Naive B cell (primary cell): ENCODE results near the gene MPLKIP. TPM values are rescaled to one million over a fixed set of nuclear protein-coding genes. Genes with fewer than 3 reads are reported as not detected.
"Not testable (repeated sequence)": the region's sequence is repeated elsewhere in the genome, so short reads cannot be mapped to it uniquely, and the experiment has no call there.

Source experiments
- ATAC-seq, 2 donors: fragments of 150-1000 bp; cut with Tn5 transposase; 2 replicates each; pipeline ENCODE4 v1.10.0; 2021; ENCODE audit warnings: low read depth in 2 of 2, mild to moderate bottlenecking in 2 of 2, moderate library complexity in 2 of 2
- DNase-seq: peaks from one replicate; pipeline ENCODE4 v3.0.0; 2022
- H3K27ac Mint-ChIP-seq, 6 donors: one replicate each; pipeline ENCODE4 v1.8.0; 2020 to 2022; ENCODE audit warnings: mild to moderate bottlenecking in 6 of 6, mixed read lengths in 6 of 6, moderate library complexity in 5 of 6, inconsistent platforms in 2 of 6
- H3K27me3 Mint-ChIP-seq, 3 donors: one replicate each; pipeline ENCODE4 v1.8.0; 2021 to 2022; ENCODE audit warnings: mixed read lengths in 3 of 3, mild to moderate bottlenecking in 1 of 3
- H3K36me3 Mint-ChIP-seq, 2 donors: one replicate each; pipeline ENCODE4 v1.8.0; 2020 to 2022; ENCODE audit warnings: mixed read lengths in 2 of 2, inconsistent platforms in 1 of 2, mild to moderate bottlenecking in 1 of 2
- H3K4me1 Mint-ChIP-seq, 3 donors: one replicate each; pipeline ENCODE4 v1.8.0; 2020 to 2022; ENCODE audit warnings: mixed read lengths in 3 of 3, inconsistent platforms in 1 of 3, mild to moderate bottlenecking in 1 of 3, moderate library complexity in 1 of 3
- H3K4me3 Mint-ChIP-seq, 8 donors: one replicate each; pipeline ENCODE4 v1.8.0; 2020 to 2022; ENCODE audit warnings: mild to moderate bottlenecking in 8 of 8, mixed read lengths in 8 of 8, moderate library complexity in 8 of 8, inconsistent platforms in 2 of 8
- H3K9me3 Mint-ChIP-seq, 7 donors: one replicate each; pipeline ENCODE4 v1.8.0; 2020 to 2022; ENCODE audit warnings: mixed read lengths in 7 of 7, mild to moderate bottlenecking in 5 of 7, inconsistent platforms in 2 of 7, moderate library complexity in 1 of 7
- polyA plus RNA-seq, 6 donors: library from polyadenylated mRNA; unstranded; fragments of 300-500 nt; fragmentation: Illumina TruSeq; gene quantifications; one replicate each; pipeline ENCODE4 v1.2.3, GENCODE V29; 2021; ENCODE audit warnings: low read depth in 6 of 6

MPLKIP gene
- polyA plus RNA-seq, 6 donors from 2014 or later, result 69.6 to 105 (median 89.2) TPM

- H3K4me3 Mint-ChIP-seq, H3K9me3 Mint-ChIP-seq, H3K27me3 Mint-ChIP-seq, DNase-seq, H3K27ac Mint-ChIP-seq, ATAC-seq, H3K4me1 Mint-ChIP-seq: not testable (repeated sequence)
- H3K36me3 Mint-ChIP-seq, result peaks cover 0 to 13% of the 10 kb centered on the region in 2 donors
Observed at GRCh38 chr7:40117199-40117598, 17.2 kb downstream of the MPLKIP start.

- Mint-ChIP-seq H3K27ac (no peak overlapping the region), H3K4me1 (no peaks in the 10 kb centered on the region), H3K27me3 (no peaks in the 10 kb centered on the region), H3K9me3 (peaks cover 0 to 2% (median 0%) of the 10 kb centered on the region in 7 donors), H3K4me3 (no peak overlapping the region), H3K36me3 (peaks cover 0 to 13% of the 10 kb centered on the region in 2 donors)
- ATAC-seq (no peak), DNase-seq (no peak)
Observed at GRCh38 chr7:40115936-40116335, 18.5 kb downstream of the MPLKIP start.

GRCh38 chr7:40105879-40106473, 28.4 kb downstream of the MPLKIP start:
- Mint-ChIP-seq H3K27me3 (no peaks in the 10 kb centered on the region), H3K36me3 (no peaks in the 10 kb centered on the region), H3K27ac (peak overlapping the region in 1 of 6 donors; percentile 5), H3K9me3 (no peaks in the 10 kb centered on the region), H3K4me1 (peaks cover 0 to 2% (median 0%) of the 10 kb centered on the region in 3 donors), H3K4me3 (no peak overlapping the region)
- ATAC-seq (no peak), DNase-seq (no peak)

DNA sequence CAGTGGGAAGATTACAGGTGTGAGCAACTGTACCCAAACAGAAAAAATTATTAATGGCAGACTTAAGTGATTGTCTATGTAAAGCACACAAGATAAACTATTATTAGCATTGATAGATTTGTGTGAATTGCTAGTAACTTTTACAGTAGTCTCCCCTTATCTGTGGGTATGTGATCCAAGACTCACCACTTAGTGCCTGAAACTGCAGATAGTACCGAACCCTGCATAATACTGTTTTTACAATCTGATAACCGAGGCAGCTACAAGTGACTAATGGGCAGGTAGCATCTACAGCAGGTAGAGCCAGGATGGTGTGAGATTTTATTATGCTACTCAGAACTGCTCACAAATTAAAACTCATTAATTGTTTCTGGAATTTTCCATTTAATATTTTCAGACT, 31.5 kb downstream of the MPLKIP start:
- Mint-ChIP-seq H3K9me3 (no peaks in the 10 kb centered on the region), H3K27me3 (no peaks in the 10 kb centered on the region), H3K4me1 (peaks cover 0 to 2% (median 0%) of the 10 kb centered on the region in 3 donors), H3K36me3 (no peaks in the 10 kb centered on the region), H3K4me3 (no peak overlapping the region), H3K27ac (no peak overlapping the region)
- ATAC-seq (no peak), DNase-seq (no peak)

GRCh38 chr7:40101201-40101600, 33.2 kb downstream of the MPLKIP start:
- Mint-ChIP-seq H3K36me3 (peaks cover 0 to 2% of the 10 kb centered on the region in 2 donors), H3K4me3 (no peak overlapping the region), H3K9me3 (no peaks in the 10 kb centered on the region), H3K27me3 (no peaks in the 10 kb centered on the region), H3K4me1 (peaks cover 0 to 2% (median 0%) of the 10 kb centered on the region in 3 donors), H3K27ac (peak overlapping the region in 1 of 6 donors; percentile 47)
- no peak for ATAC-seq
- no peak for DNase-seq

DNA sequence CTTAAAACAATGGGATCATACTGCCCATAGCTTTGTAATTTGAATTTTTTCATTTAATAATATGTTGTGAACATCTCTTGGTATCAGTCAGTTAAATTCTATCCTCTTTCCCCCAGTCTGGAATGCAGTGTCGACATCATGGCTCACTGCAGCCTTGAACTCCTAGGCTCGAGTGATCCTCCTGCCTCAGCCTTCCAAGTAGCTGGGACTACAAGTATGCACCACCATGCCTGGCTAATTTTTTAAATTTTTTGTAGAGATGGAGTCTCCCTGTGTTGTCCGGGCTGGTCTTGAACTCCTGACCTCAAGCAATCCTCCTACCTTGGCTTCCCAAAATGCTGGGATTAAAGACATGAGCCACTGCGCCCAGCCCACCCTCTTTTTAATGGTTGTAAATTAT, 34.6 kb downstream of the MPLKIP start:
- Mint-ChIP-seq H3K4me1 (peaks cover 0 to 2% (median 0%) of the 10 kb centered on the region in 3 donors), H3K4me3 (no peak overlapping the region), H3K9me3 (no peaks in the 10 kb centered on the region), H3K27me3 (no peaks in the 10 kb centered on the region), H3K36me3 (peaks cover 0 to 8% of the 10 kb centered on the region in 2 donors), H3K27ac (peak overlapping the region in 1 of 6 donors; percentile 58)
- ATAC-seq, result no peak
- DNase-seq, result no peak

- Mint-ChIP-seq H3K27ac (no peak overlapping the region), H3K4me1 (peaks cover 0 to 2% (median 0%) of the 10 kb centered on the region in 3 donors), H3K9me3 (no peaks in the 10 kb centered on the region)
Observed at GRCh38 chr7:40098810-40099209, 35.6 kb downstream of the MPLKIP start.

GRCh38 chr7:40097728-40098127, 36.7 kb downstream of the MPLKIP start:
- no peak for DNase-seq
- H3K4me1 Mint-ChIP-seq, result peaks cover 0 to 2% (median 0%) of the 10 kb centered on the region in 3 donors
- peaks cover 9 to 10% of the 10 kb centered on the region in 2 donors for H3K36me3 Mint-ChIP-seq
- H3K27ac Mint-ChIP-seq, result peak overlapping the region in 2 of 6 donors; percentile 4 to 21
- no peaks in the 10 kb centered on the region for H3K9me3 Mint-ChIP-seq
- H3K27me3 Mint-ChIP-seq, result no peaks in the 10 kb centered on the region
- H3K4me3 Mint-ChIP-seq, result no peak overlapping the region
- ATAC-seq, result no peak

More at GRCh38 chr7:40098810-40099209, 35.6 kb downstream of the MPLKIP start:
- Mint-ChIP-seq H3K36me3 (peaks cover 8 to 9% of the 10 kb centered on the region in 2 donors), H3K27me3 (no peaks in the 10 kb centered on the region), H3K4me3 (no peak overlapping the region)
- no peak for ATAC-seq
- DNase-seq, result no peak

DNA sequence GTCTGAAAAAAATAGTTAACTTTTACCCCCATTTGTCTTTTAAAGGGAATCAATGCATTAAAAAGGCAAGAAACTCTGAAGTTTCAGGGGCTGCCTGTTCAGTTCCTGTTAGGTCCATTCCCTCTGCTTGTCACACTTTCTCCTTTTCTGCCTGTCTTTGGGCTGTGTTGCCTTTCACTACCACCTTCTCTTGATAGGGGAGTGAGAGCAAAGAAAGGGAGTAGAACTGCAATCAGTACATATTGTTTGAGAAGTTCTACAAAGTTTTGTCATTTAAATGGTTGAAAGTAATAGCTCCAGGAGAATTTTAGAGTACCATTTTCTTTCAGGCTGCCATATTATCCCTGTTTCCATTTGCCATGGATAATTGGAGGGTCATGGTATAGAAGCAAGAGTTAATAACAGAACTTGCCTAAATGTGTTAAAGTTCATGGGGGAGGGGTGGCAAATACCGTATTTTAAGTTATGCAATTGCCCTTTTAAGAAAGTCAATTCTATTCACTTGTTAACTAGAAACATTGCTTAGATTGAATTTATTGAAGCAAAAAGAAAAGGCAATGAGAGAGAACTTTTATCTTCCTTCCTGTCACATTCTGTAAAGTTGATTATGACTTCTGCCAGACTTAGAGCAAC, 38.6 kb downstream of the MPLKIP start:
- Mint-ChIP-seq H3K4me1 (no peaks in the 10 kb centered on the region), H3K36me3 (peaks cover 9 to 15% of the 10 kb centered on the region in 2 donors), H3K27me3 (no peaks in the 10 kb centered on the region), H3K27ac (peak overlapping the region in 3 of 6 donors; percentile 8 to 76 (median 18)), H3K9me3 (no peaks in the 10 kb centered on the region), H3K4me3 (no peak overlapping the region)
- ATAC-seq (no peak), DNase-seq (no peak)

GRCh38 chr7:40095230-40095629, 39.2 kb downstream of the MPLKIP start:
- ATAC-seq, result no peak
- Mint-ChIP-seq H3K4me1 (no peaks in the 10 kb centered on the region), H3K27me3 (no peaks in the 10 kb centered on the region), H3K36me3 (peaks cover 9 to 15% of the 10 kb centered on the region in 2 donors), H3K4me3 (no peak overlapping the region), H3K27ac (no peak overlapping the region), H3K9me3 (no peaks in the 10 kb centered on the region)
- DNase-seq, result no peak

- Mint-ChIP-seq H3K36me3 (peaks cover 9 to 22% of the 10 kb centered on the region in 2 donors), H3K27me3 (no peaks in the 10 kb centered on the region), H3K4me1 (no peaks in the 10 kb centered on the region), H3K9me3 (no peaks in the 10 kb centered on the region), H3K27ac (peak overlapping the region in 2 of 6 donors; percentile 32 to 50), H3K4me3 (no peak overlapping the region)
- no peak for DNase-seq
- ATAC-seq, result no peak
Observed at GRCh38 chr7:40093631-40094350, 40.6 kb downstream of the MPLKIP start.

DNA sequence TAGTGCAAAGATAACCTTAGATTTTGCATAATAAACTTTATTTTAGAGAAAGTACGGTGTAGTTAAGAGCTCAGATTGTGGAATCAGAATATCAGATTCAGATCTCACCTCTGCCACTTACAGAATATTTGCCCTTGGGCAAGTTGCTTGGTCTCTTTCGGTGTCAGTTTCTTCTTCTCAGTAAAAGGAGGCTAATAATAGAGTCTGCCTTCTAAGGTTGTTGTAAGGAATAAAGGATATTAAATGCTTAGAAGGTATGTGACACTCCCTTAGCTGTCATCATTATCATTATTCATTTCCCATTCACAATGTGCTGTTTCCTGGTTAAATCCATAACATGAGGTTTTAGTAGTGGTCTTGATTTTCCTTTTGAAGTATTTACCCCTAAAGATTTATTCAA, 42.2 kb downstream of the MPLKIP start:
- H3K27ac Mint-ChIP-seq, result peak overlapping the region in 2 of 6 donors; percentile 11 to 20
- no peaks in the 10 kb centered on the region for H3K4me1 Mint-ChIP-seq

GRCh38 chr7:40077849-40078248, 56.6 kb downstream of the MPLKIP start:
- H3K36me3 Mint-ChIP-seq, result peaks cover 0 to 5% of the 10 kb centered on the region in 2 donors
- no peaks in the 10 kb centered on the region for H3K4me1 Mint-ChIP-seq
- ATAC-seq (no peak), DNase-seq (no peak)
- no peak overlapping the region for H3K27ac Mint-ChIP-seq
- H3K4me3 Mint-ChIP-seq, result no peak overlapping the region
- H3K27me3 Mint-ChIP-seq, result no peaks in the 10 kb centered on the region
- H3K9me3 Mint-ChIP-seq, result no peaks in the 10 kb centered on the region

More for the DNA sequence above, 42.2 kb downstream of the MPLKIP start:
- DNase-seq (no peak), ATAC-seq (no peak)
- H3K27me3 Mint-ChIP-seq, result no peaks in the 10 kb centered on the region
- H3K36me3 Mint-ChIP-seq, result peaks cover 9 to 29% of the 10 kb centered on the region in 2 donors
- no peak overlapping the region for H3K4me3 Mint-ChIP-seq
- H3K9me3 Mint-ChIP-seq, result no peaks in the 10 kb centered on the region
